ENCODE results near the gene CCDC107.

- TF ChIP-seq CTCF (IDR thresholded peaks at IDR 0.05; ENCODE audit: low read depth, low read length, missing input control) (no peak), RAD21 (IDR thresholded peaks at IDR 0.05) (no peak), JUND (IDR thresholded peaks at IDR 0.05) (no peak)
Observed at GRCh38 chr9:35691757-35692301, 33.7 kb downstream of the CCDC107 start.
